ENCODE measurements around the gene CDK5RAP2. TPM values are rescaled to one million over a fixed set of nuclear protein-coding genes. Genes with fewer than 3 reads are reported as not detected.
A peak's percentile ranks its signal among the peaks of the same experiment; 100 is the strongest.

The CDK5RAP2 gene
- total RNA-seq, 1 experiment from 2014 or later = 82.7 TPM

GRCh38 chr9:120593250-120593954 lies 13.4 kb upstream of the CDK5RAP2 start:
- no peak for DNase-seq (ENCODE audit: extremely low read depth, low read depth)

- no peak for DNase-seq (ENCODE audit: extremely low read depth, low read depth)
Measured at GRCh38 chr9:120592210-120592609, 12.2 kb upstream of the CDK5RAP2 start.

GRCh38 chr9:120587328-120587727 lies 7.4 kb upstream of the CDK5RAP2 start:
- no peak for DNase-seq (ENCODE audit: extremely low read depth, low read depth)

GRCh38 chr9:120583958-120584369 lies 4.0 kb upstream of the CDK5RAP2 start:
- peak; percentile 11 for DNase-seq (ENCODE audit: extremely low read depth, low read depth)

- no peak for DNase-seq (ENCODE audit: extremely low read depth, low read depth)
Measured at GRCh38 chr9:120579139-120580050, 572 bp downstream of the CDK5RAP2 start.

GRCh38 chr9:120574473-120574872 lies 5.5 kb downstream of the CDK5RAP2 start:
- no peak for DNase-seq (ENCODE audit: extremely low read depth, low read depth)

GRCh38 chr9:120572472-120572871 lies 7.5 kb downstream of the CDK5RAP2 start:
- no peak for DNase-seq (ENCODE audit: extremely low read depth, low read depth)

GRCh38 chr9:120571443-120572257 lies 8.3 kb downstream of the CDK5RAP2 start:
- no peak for DNase-seq (ENCODE audit: extremely low read depth, low read depth)

GRCh38 chr9:120570296-120570695 lies 9.7 kb downstream of the CDK5RAP2 start:
- DNase-seq (ENCODE audit: extremely low read depth, low read depth) = no peak

- DNase-seq (ENCODE audit: extremely low read depth, low read depth) = no peak
Measured at GRCh38 chr9:120569556-120569955, 10.4 kb downstream of the CDK5RAP2 start.

- no peak for DNase-seq (ENCODE audit: extremely low read depth, low read depth)
Measured at GRCh38 chr9:120568816-120569215, 11.2 kb downstream of the CDK5RAP2 start.

GRCh38 chr9:120567874-120568273 lies 12.1 kb downstream of the CDK5RAP2 start:
- DNase-seq (ENCODE audit: extremely low read depth, low read depth) = no peak

GRCh38 chr9:120567081-120567480 lies 12.9 kb downstream of the CDK5RAP2 start:
- no peak for DNase-seq (ENCODE audit: extremely low read depth, low read depth)

- DNase-seq (ENCODE audit: extremely low read depth, low read depth) = no peak
Measured at GRCh38 chr9:120564589-120564988, 15.4 kb downstream of the CDK5RAP2 start.

GRCh38 chr9:120562861-120563443 lies 17.0 kb downstream of the CDK5RAP2 start:
- peak; percentile 21 for DNase-seq (ENCODE audit: extremely low read depth, low read depth)

- DNase-seq (ENCODE audit: extremely low read depth, low read depth) = no peak
Measured at GRCh38 chr9:120561709-120562108, 18.3 kb downstream of the CDK5RAP2 start.

- DNase-seq (ENCODE audit: extremely low read depth, low read depth) = no peak
Measured at GRCh38 chr9:120559546-120559945, 20.4 kb downstream of the CDK5RAP2 start.

GRCh38 chr9:120558454-120558853 lies 21.5 kb downstream of the CDK5RAP2 start:
- no peak for DNase-seq (ENCODE audit: extremely low read depth, low read depth)

- no peak for DNase-seq (ENCODE audit: extremely low read depth, low read depth)
Measured at GRCh38 chr9:120557205-120557604, 22.8 kb downstream of the CDK5RAP2 start.

GRCh38 chr9:120556775-120557174 lies 23.2 kb downstream of the CDK5RAP2 start:
- no peak for DNase-seq (ENCODE audit: extremely low read depth, low read depth)

GRCh38 chr9:120555839-120556238 lies 24.1 kb downstream of the CDK5RAP2 start:
- no peak for DNase-seq (ENCODE audit: extremely low read depth, low read depth)
